Caco-2 (cell line): ENCODE results near the gene ERI3. TPM values are rescaled to one million over a fixed set of nuclear protein-coding genes. Genes with fewer than 3 reads are reported as not detected.

Source experiments
- BruUV-seq: library from RNA; stranded (reverse); fragments of 400-500 nt; replicated peaks from 2 replicates; lab custom pipeline; 2021; lab: Mats Ljungman, UMichigan
- CTCF ChIA-PET: fragments of 300-600 bp; sonication (Branson Sonifier 250); formaldehyde crosslinking; loops from one replicate; lab custom pipeline; 2022; ENCODE audit warnings: antibody characterized with exemption; lab: Charles Lee
- POLR2A ChIA-PET: fragments of 300-600 bp; sonication (Branson Sonifier 250); formaldehyde crosslinking; loops from one replicate; lab custom pipeline; 2022; ENCODE audit warnings: antibody characterized with exemption; lab: Charles Lee
- DNase-seq, 2 experiments: peaks; one replicate each; pipeline versions ENCODE4 v3.0.0 to v3.0.0-alpha.2; 2020 to 2022
- H3K27me3 ChIP-seq: replicated peaks from 2 replicates; pipeline ENCODE4 v1.6.0; 2011; ENCODE audit warnings: low read length; ENCODE audit not compliant: control insufficient read depth, insufficient read depth
- H3K36me3 ChIP-seq: 2 replicates; pipeline ENCODE4 v1.5.1; 2011; ENCODE audit warnings: low read length; ENCODE audit not compliant: control insufficient read depth, insufficient read depth
- H3K4me1 ChIP-seq: fragments of 250-450 bp; sonication (Bioruptor Pico); 2 replicates; pipeline ENCODE4 v1.5.1; 2020; ENCODE audit warnings: mild to moderate bottlenecking
- H3K4me3 ChIP-seq: 2 replicates; pipeline ENCODE4 v1.5.1; 2011; ENCODE audit warnings: low read depth, mild to moderate bottlenecking, control low read depth, low read length
- H3K9me3 ChIP-seq: fragments of 250-450 bp; sonication (Bioruptor Pico); 2 replicates; pipeline ENCODE4 v1.5.1; 2020; ENCODE audit warnings: mild to moderate bottlenecking, moderate library complexity
- H3K27ac Mint-ChIP-seq: one replicate; pipeline ENCODE4 v1.8.0; 2022; ENCODE audit warnings: mixed read lengths; ENCODE audit not compliant: unreplicated experiment
- H3K27me3 Mint-ChIP-seq: one replicate; pipeline ENCODE4 v1.8.0; 2022; ENCODE audit warnings: mixed read lengths; ENCODE audit not compliant: insufficient read depth, unreplicated experiment
- H3K36me3 Mint-ChIP-seq: one replicate; pipeline ENCODE4 v1.8.0; 2022; ENCODE audit warnings: mild to moderate bottlenecking, mixed read lengths; ENCODE audit not compliant: insufficient read depth, unreplicated experiment
- H3K4me1 Mint-ChIP-seq: one replicate; pipeline ENCODE4 v1.8.0; 2022; ENCODE audit warnings: low read depth, mixed read lengths; ENCODE audit not compliant: unreplicated experiment
- H3K4me3 Mint-ChIP-seq: one replicate; pipeline ENCODE4 v1.8.0; 2022; ENCODE audit warnings: mild to moderate bottlenecking, moderate library complexity, mixed read lengths; ENCODE audit not compliant: unreplicated experiment
- H3K9me3 Mint-ChIP-seq: one replicate; pipeline ENCODE4 v1.8.0; 2022; ENCODE audit warnings: mixed read lengths; ENCODE audit not compliant: unreplicated experiment
- intact Hi-C: fragments of 100-400 bp; cut with micrococcal nuclease; formaldehyde crosslinking; loops from one replicate; pipeline ENCODE4 v1.10.0; 2022; ENCODE audit not compliant: unreplicated experiment
- total RNA-seq: library from RNA; stranded (reverse); gene quantifications from 2 replicates; pipeline ENCODE4 v1.2.3, GENCODE V29; 2022
- TF ChIP-seq, protein P1 (sequence below), 2 experiments: fragments of 200-600 bp in 1 of 2; IDR thresholded peaks; 1 replicate in 1 of 2; 2 replicates in 1 of 2; pipeline versions ENCODE4 v1.5.1 to v1.8.0; 2011 to 2022; ENCODE audit warnings: antibody characterized with exemption in 1 of 2, control low read depth in 1 of 2, inconsistent platforms in 1 of 2, low read depth in 1 of 2, low read length in 1 of 2, mild to moderate bottlenecking in 1 of 2, moderate library complexity in 1 of 2; ENCODE audit not compliant: insufficient read depth in 1 of 2, severe bottlenecking in 1 of 2, unreplicated experiment in 1 of 2

Gene ERI3
- total RNA-seq, 1 experiment from 2014 or later = 38.2 TPM

DNA sequence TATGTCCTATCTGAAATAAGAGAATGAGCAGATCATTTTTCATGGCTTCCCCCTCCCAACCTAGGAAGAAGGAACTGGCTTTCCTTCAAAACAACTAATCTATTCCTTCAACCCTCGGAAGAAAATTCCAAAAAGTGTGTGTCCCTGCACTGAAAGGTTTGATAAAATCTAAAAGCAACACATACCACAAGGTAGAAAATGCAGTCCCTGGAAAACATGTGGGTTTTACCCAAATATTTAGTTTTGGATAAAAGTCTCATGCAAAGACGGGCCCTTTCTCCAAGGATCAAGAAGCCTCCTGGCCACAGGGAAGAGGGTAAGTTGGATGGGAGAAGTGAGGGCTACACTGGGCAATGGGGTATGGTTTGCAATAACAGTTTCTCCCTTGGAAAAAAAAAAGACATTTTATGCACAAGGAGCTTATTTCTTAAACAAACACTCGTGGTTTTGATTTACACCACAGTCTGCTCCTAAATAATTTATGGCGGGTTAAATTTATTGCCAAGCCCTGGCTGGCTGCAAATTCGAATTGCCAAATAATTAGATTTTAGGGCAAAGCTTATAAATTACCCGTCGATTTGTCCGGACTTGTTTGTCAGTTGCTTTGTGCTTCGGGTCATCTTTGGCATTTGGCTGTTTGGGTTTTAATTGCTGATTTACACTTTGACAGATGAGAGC lies 28.9 kb downstream of the ERI3 start:
- ChIA-PET CTCF (no interaction called here), POLR2A (no interaction called here)
- Histone ChIP-seq H3K4me3 (no peak overlapping the region), H3K9me3 (no peaks in the 10 kb centered on the region), H3K36me3 (no peaks in the 10 kb centered on the region), H3K4me1 (peaks cover 13% of the 10 kb centered on the region), H3K27me3 (no peaks in the 10 kb centered on the region)
- H3K27me3 Mint-ChIP-seq = no peaks in the 10 kb centered on the region
- BruUV-seq = no TSS peak
- no peaks in the 10 kb centered on the region for H3K9me3 Mint-ChIP-seq
- no peak overlapping the region for H3K27ac Mint-ChIP-seq
- H3K36me3 Mint-ChIP-seq = peaks cover under 1% of the 10 kb centered on the region
- no peak for DNase-seq
- H3K4me3 Mint-ChIP-seq = no peak overlapping the region
- intact Hi-C loops = no loop called here
- H3K4me1 Mint-ChIP-seq = peaks cover 10% of the 10 kb centered on the region
- TF ChIP-seq, protein P1, sequence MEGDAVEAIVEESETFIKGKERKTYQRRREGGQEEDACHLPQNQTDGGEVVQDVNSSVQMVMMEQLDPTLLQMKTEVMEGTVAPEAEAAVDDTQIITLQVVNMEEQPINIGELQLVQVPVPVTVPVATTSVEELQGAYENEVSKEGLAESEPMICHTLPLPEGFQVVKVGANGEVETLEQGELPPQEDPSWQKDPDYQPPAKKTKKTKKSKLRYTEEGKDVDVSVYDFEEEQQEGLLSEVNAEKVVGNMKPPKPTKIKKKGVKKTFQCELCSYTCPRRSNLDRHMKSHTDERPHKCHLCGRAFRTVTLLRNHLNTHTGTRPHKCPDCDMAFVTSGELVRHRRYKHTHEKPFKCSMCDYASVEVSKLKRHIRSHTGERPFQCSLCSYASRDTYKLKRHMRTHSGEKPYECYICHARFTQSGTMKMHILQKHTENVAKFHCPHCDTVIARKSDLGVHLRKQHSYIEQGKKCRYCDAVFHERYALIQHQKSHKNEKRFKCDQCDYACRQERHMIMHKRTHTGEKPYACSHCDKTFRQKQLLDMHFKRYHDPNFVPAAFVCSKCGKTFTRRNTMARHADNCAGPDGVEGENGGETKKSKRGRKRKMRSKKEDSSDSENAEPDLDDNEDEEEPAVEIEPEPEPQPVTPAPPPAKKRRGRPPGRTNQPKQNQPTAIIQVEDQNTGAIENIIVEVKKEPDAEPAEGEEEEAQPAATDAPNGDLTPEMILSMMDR (IDR thresholded peaks at IDR 0.05; ENCODE audit: insufficient read depth in 1 of 2, low read depth in 1 of 2, low read length in 1 of 2, severe bottlenecking in 1 of 2, unreplicated experiment in 1 of 2) = no peak

DNA sequence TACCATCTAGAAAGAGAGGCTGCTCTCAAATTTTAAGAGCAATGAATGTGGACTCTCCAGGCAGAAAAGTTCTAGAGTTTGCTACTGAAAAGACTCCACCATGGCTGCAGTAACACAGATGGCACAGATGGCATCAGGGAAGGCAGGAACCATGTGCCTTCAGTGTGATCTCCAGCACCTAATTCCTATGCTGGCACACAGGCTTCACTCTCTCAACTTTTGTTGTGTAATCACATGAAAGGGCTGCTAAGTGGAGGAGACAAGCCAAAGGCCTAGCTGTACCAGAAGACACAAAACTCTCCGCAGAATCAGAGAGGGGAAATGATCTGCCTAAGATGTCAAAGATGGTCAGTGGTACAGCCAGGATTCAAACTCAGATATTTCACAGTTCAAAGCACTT lies 31.1 kb downstream of the ERI3 start:
- intact Hi-C loops = no loop called here
- no peaks in the 10 kb centered on the region for H3K9me3 ChIP-seq
- Mint-ChIP-seq H3K4me3 (no peak overlapping the region), H3K36me3 (no peaks in the 10 kb centered on the region), H3K4me1 (peaks cover under 1% of the 10 kb centered on the region), H3K27ac (no peak overlapping the region), H3K27me3 (no peaks in the 10 kb centered on the region), H3K9me3 (no peaks in the 10 kb centered on the region)
- no peak for DNase-seq
- no peaks in the 10 kb centered on the region for H3K27me3 ChIP-seq
- TF ChIP-seq, protein P1 (IDR thresholded peaks at IDR 0.05; ENCODE audit: insufficient read depth in 1 of 2, low read depth in 1 of 2, low read length in 1 of 2, severe bottlenecking in 1 of 2, unreplicated experiment in 1 of 2) = no peak
- H3K4me3 ChIP-seq = no peak overlapping the region
- peaks cover 13% of the 10 kb centered on the region for H3K4me1 ChIP-seq
- BruUV-seq = no TSS peak
- ChIA-PET POLR2A (no interaction called here), CTCF (no interaction called here)
- H3K36me3 ChIP-seq = no peaks in the 10 kb centered on the region

DNA sequence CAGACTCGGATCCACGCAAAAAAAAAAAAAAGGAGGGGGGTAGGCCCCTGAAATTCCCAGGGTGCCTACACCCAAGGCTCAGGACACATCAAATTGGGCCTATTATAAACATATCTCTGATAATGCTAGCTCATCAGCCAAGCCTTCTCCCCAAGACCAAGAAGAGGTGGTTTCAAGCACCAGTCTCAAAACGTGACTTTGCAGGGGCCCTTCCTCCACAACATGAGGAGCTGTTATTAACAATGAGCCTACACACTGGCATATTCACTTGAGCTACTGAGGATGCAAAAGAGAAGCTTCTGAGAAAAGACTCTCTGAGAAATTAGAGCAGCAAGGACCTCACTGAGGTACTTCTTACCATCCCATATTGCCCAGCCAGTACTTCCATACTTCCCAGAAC lies 32.7 kb downstream of the ERI3 start:
- Mint-ChIP-seq H3K27ac (no peak overlapping the region), H3K4me1 (no peaks in the 10 kb centered on the region), H3K36me3 (peaks cover 5% of the 10 kb centered on the region), H3K9me3 (no peaks in the 10 kb centered on the region), H3K27me3 (no peaks in the 10 kb centered on the region), H3K4me3 (no peak overlapping the region)
- Histone ChIP-seq H3K27me3 (no peaks in the 10 kb centered on the region), H3K36me3 (no peaks in the 10 kb centered on the region), H3K9me3 (no peaks in the 10 kb centered on the region), H3K4me1 (peaks cover 6% of the 10 kb centered on the region), H3K4me3 (no peak overlapping the region)
- CTCF ChIA-PET = interaction anchor here (0.6 to 1.4 kb wide), 2 partner anchors 8 to 105 kb away, joined by 3 read pairs; no protein-coding TSS in a partner anchor
- intact Hi-C loops = no loop called here
- no TSS peak for BruUV-seq
- POLR2A ChIA-PET = no interaction called here
- no peak for DNase-seq
- TF ChIP-seq, protein P1 (IDR thresholded peaks at IDR 0.05; ENCODE audit: insufficient read depth in 1 of 2, low read depth in 1 of 2, low read length in 1 of 2, severe bottlenecking in 1 of 2, unreplicated experiment in 1 of 2) = no peak
